M059J (cell line): ENCODE results near the gene THSD4. TPM values are rescaled to one million over a fixed set of nuclear protein-coding genes. Genes with fewer than 3 reads are reported as not detected.
"Not testable (repeated sequence)": the region's sequence is repeated elsewhere in the genome, so short reads cannot be mapped to it uniquely, and the experiment has no call there.

Source experiments
- DNase-seq: peaks from one replicate; pipeline ENCODE4 v3.0.0-alpha.2; 2012; ENCODE audit warnings: low read depth
- total RNA-seq: library from RNA; depleted of rRNA; stranded (reverse); fragments of >200 nt; shearing (Covaris generic); gene quantifications from 2 replicates; pipeline ENCODE4 v1.2.3, GENCODE V29; 2014

The THSD4 gene
- total RNA-seq, 1 experiment from 2014 or later: 9.9 TPM

- DNase-seq: no peak
Measured at GRCh38 chr15:71121442-71121841, 6.2 kb downstream of the THSD4 start.

- no peak for DNase-seq
Measured at GRCh38 chr15:71124937-71125790, 9.9 kb downstream of the THSD4 start.

DNA sequence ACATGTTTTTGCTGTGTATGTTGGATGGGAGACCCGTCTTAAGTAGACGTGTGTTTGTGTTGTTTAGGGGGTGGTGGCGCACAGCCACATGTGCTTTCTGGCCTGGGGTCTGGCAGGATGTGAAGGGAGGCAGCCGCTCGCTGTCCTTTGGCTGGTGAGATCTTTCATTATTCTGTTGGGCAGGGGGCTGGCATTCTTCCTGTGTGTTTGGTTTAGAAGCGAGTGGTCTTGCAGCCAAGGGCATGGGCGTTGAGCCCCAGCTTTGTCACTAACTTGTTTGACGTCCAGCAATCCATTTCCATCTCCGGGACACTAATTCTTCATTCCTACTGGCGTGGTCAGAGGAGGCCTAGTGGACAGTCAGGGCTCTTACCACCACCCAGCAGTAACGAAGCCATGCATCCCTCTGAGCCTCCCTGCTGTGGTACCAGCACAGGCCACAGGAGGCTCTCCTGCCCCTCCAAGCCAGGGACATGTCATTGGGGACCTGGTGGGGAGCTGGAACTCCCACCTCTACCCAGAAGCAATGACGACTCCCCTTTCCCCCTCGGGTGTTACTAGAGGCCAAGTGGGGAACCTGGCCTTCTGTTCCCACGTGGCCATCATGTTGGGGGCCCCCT, 10.7 kb downstream of the THSD4 start:
- no peak for DNase-seq

GRCh38 chr15:71127083-71127482, 11.8 kb downstream of the THSD4 start:
- DNase-seq: no peak

GRCh38 chr15:71128159-71128558, 12.9 kb downstream of the THSD4 start:
- DNase-seq: not testable (repeated sequence)

DNA sequence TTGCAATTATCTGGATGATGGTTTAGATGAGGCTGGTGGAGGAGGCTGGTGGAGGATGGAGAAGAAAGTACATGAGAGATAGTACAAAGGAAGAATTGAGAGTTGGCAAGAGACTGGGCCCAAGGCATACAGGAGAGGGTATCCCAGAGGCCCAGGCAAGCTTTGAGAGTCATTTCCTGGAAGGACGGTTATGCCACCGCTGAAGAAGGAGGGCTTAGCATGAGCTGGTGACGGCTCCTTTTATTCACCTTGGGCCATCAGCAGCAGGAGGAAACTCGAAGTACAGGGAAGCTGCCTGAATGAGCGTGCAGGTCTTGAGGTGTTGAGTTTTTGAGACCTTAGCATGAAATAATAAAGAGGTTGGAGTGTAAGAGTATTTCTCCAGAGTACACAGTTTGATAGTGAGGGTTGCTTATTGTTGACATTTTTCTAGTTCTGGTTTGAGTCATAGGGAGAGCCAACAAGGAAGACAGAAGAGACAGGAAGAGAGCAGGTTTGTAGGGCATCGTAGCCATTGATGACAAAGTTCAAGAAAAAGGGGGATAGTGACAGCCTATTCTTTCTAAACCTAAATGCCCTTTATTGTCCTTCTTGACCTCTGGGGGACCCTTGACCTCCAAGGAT, 13.8 kb downstream of the THSD4 start:
- peak; percentile 21 for DNase-seq

DNA sequence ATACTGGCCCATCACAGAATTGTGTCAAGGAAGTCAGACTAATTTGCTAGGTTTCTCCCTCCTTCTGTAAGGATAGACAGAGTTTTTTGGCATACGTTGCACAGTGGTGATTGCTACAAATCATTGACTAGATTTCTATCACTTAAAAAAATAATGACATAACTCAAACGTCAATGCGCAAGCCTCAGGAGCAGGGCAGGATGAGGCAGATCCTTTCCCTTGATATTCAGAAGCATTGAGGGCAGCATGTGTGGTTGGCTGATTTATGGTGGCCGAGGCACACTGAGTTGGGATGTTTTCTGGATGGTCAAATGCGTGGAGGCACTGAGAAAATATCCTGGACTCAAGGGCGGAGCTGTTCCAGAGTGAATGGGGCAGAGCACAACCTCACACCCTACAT, 14.4 kb downstream of the THSD4 start:
- no peak for DNase-seq

- DNase-seq: peak; percentile 61
Measured at GRCh38 chr15:71131601-71132362, 16.5 kb downstream of the THSD4 start.

- no peak for DNase-seq
Measured at GRCh38 chr15:71133747-71134472, 18.6 kb downstream of the THSD4 start.

DNA sequence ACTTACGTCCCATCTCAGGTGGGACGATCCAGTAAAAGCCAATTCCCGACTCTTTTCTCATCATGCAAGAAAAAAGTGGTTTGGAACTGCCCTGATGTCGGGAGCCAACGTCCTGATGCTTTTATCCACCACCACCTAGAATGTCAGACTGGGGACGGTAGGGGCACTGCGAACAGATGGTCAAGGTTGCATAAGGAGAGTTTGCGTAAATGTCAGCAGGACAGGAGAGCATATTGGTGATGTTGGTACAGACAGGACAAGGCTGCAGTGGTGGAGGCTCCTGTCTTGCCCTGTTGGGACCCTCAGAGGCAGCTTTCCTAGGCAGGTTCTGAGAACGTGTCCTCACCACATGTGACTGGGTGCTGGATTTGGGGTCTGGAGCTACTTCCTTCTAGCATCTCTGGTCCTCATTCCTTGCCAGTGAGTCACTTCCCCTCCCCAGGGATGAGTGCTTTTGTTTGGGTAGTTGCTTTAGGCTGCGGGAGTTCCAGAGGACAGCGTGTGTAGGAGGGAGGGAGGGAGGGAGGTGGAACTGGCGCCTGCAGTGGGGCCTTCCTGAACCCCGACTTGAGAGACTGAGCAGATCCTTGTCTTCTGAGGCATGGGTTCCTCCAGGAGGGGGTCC, 21.0 kb downstream of the THSD4 start:
- peak; percentile 95 for DNase-seq

DNA sequence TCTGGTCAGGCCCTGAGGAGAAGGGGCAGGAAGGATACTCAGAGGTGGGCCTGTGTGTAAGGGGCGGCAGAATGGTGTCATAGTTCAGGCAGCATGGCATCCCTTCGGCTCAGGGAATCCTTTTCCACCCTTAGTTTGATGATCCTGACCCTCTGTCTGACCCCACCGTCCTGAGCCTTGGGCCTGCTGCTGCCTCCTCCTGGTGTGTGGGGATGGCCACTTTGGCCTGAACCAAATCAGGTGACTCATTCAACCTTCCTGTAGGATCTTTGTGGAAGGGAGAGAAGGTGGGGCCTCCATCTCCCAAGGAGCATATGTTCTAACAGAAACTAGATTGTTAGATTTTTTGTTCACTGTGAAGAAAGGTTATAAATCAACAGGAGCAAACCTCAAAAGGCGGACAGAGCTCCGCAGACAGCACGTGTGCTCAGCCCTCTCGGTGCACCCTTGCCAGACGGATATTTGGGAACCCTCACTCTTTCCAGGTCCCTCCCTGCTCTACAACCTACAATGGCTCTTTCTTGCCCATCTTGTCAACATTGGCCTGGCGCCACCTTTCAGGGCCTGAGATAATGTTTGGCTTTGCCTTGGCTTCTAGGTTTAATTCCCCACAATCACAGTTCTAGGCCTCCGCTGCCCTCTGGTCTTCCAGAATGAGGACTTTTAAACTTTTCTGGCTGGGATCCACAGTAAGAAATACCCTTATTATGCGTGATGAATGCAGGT, 21.7 kb downstream of the THSD4 start:
- DNase-seq: peak; percentile 75

DNA sequence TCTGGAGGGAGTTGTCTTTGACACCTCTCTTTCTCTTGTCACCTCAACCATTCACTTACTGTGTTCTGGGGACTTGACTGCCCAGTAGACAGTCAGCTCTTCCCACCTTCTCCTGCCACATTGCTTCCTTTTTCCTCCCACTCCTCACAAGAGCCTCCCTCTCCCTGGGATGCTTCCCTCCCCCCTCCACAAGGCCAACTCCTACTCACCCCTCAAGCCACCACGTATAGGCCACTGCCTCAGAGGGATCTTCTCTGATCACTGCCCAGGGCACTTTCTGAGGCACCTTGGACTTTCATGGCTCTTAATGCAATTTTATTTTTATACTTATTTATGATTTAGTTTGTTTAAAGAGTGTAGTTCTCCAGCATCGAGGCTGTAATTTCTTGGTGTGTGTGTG, 23.2 kb downstream of the THSD4 start:
- no peak for DNase-seq

- no peak for DNase-seq
Measured at GRCh38 chr15:71139241-71139640, 24.0 kb downstream of the THSD4 start.

DNA sequence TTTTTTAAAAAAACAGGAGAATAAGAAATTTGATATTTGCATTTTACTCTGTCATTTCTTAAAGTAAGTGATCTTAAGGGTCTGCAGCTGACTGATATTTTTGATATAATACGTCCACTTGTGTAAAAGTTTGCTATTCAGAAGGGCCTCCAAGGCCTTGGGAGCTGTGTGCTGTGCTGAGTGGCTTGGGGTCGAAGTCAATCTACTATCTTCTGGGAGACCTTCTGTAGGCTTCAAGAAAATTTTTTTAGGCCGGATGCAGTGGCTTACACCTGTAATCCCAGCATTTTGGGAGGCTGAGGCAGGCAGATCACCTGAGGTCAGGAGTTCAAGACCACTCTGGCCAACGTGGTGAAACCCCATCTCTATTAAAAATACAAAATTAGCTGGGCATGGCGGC, 26.3 kb downstream of the THSD4 start:
- DNase-seq: no peak

DNA sequence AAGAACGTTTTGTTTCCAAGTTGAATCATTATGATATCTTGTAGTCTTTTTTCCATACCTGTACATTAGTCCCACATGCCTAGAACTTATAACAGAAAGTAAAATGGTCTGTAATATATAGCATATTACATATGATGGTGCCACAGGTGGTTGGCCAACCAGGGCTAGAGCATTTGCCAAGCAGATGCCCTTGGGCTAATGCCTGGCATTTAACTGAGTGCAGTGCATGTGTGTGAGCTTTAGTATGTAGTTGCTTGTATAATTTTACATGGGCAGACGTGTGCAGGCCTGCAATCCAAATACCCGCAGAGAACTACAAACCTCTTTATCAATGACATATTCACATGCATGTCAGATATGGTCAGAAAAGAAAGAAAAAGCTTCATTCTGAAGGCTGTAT, 27.5 kb downstream of the THSD4 start:
- DNase-seq: no peak

- no peak for DNase-seq
Measured at GRCh38 chr15:71143373-71144310, 28.4 kb downstream of the THSD4 start.

DNA sequence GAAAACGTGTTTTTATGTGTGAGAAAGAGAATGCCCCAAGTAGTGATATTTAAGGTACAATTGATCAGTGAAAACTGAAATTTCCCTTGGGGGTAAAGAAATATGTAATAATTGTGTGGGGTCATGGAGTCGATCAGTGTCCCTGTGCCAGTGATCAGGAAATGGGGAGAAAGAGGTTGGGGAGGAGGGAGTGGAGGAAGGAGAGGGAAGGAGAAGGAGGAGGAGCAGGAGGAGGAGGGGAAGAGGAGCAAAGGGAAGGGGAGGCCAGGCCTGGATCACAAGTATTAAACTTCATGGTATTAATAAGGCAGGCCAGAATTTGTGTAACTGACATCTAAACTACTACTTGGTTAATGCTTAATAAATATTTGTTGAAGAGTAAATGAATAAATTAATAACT, 30.4 kb downstream of the THSD4 start:
- no peak for DNase-seq

GRCh38 chr15:71146580-71146982, 31.3 kb downstream of the THSD4 start:
- DNase-seq: no peak

DNA sequence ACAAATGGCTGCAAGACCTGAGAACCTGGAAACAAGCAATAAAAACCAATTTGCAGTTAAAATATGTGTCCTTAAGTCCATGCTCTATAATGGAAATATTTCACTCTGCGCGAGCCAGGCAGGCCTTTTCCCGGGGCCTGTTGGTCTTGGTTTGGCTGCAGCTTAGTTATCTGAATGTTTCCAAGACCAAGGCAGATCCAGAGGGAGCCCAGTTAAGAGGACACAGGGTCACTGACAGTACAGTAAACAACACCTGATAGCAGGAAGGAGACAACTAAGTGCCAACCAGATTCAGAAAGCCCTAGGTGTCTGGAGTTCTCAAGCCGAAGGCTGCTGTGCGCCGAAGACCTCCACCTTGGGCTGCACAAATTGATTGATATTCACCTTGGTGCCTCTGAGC, 32.8 kb downstream of the THSD4 start:
- no peak for DNase-seq
